Activated CD4-positive, alpha-beta memory T cell treated with anti-CD3 and anti-CD28 coated beads, Interleukin-2, amount 10 ng/mL, durations not matched to agents 7 days and 5 days (primary cell): ENCODE data around the gene FARP1. TPM values are rescaled to one million over a fixed set of nuclear protein-coding genes. Genes with fewer than 3 reads are reported as not detected.

Source experiments
- CTCF ChIA-PET: fragments of 350-600 bp; sonication (Branson Sonifier 250); formaldehyde crosslinking; loops from one replicate; lab custom pipeline; 2021; ENCODE audit warnings: antibody characterized with exemption, inconsistent platforms; lab: Charles Lee
- POLR2A ChIA-PET: fragments of 350-600 bp; sonication (Branson Sonifier 250); formaldehyde crosslinking; loops from one replicate; lab custom pipeline; 2021; ENCODE audit warnings: antibody characterized with exemption; lab: Charles Lee
- DNase-seq: peaks from one replicate; pipeline ENCODE4 v3.0.0-alpha.2; 2020
- H3K27ac Mint-ChIP-seq: one replicate; pipeline ENCODE4 v1.8.0; 2021; ENCODE audit warnings: mild to moderate bottlenecking, mixed read lengths
- H3K27me3 Mint-ChIP-seq: one replicate; pipeline ENCODE4 v1.8.0; 2021; ENCODE audit warnings: mixed read lengths
- H3K36me3 Mint-ChIP-seq: one replicate; pipeline ENCODE4 v1.8.0; 2021; ENCODE audit warnings: low read depth, mixed read lengths
- H3K4me1 Mint-ChIP-seq: one replicate; pipeline ENCODE4 v1.8.0; 2021; ENCODE audit warnings: mixed read lengths
- H3K4me3 Mint-ChIP-seq: one replicate; pipeline ENCODE4 v1.8.0; 2021; ENCODE audit warnings: mild to moderate bottlenecking, mixed read lengths
- H3K9me3 Mint-ChIP-seq: one replicate; pipeline ENCODE4 v1.8.0; 2021; ENCODE audit warnings: mixed read lengths
- total RNA-seq, 2 experiments: library from RNA; stranded (reverse); gene quantifications; one replicate each; pipeline ENCODE4 v1.2.3, GENCODE V29; 2021

Gene FARP1
- total RNA-seq, 2 experiments from 2014 or later = 0.50 to 0.75 TPM

- H3K36me3 Mint-ChIP-seq = peaks cover 31% of the 10 kb centered on the region
- DNase-seq = no peak
- H3K4me1 Mint-ChIP-seq = peaks cover 36% of the 10 kb centered on the region
- POLR2A ChIA-PET = interaction anchor here (1.1 kb wide), 1 partner anchor 29 kb away, joined by 4 read pairs; no protein-coding TSS in a partner anchor
- H3K4me3 Mint-ChIP-seq = no peak overlapping the region
- H3K9me3 Mint-ChIP-seq = no peaks in the 10 kb centered on the region
- no peaks in the 10 kb centered on the region for H3K27me3 Mint-ChIP-seq
- CTCF ChIA-PET = interaction anchor here (0.9 to 4.6 kb wide), 5 partner anchors 110 to 395 kb away, joined by 3 to 125 read pairs (median 7); no protein-coding TSS in a partner anchor
- peak overlapping the region; percentile 52 for H3K27ac Mint-ChIP-seq
Measured at GRCh38 chr13:98447130-98447529, 304.2 kb downstream of the FARP1 start.

GRCh38 chr13:98447881-98448641, 305.2 kb downstream of the FARP1 start:
- ChIA-PET CTCF (interaction anchor here (1.3 to 4.6 kb wide), 3 partner anchors 204 to 223 kb away, joined by 3 to 125 read pairs (median 4); no protein-coding TSS in a partner anchor), POLR2A (interaction anchor here (1.1 kb wide), 1 partner anchor 28 kb away, joined by 4 read pairs; no protein-coding TSS in a partner anchor)
- no peak for DNase-seq
- H3K4me1 Mint-ChIP-seq = peaks cover 36% of the 10 kb centered on the region
- H3K4me3 Mint-ChIP-seq = no peak overlapping the region
- H3K36me3 Mint-ChIP-seq = peaks cover 39% of the 10 kb centered on the region
- peak overlapping the region; percentile 3 for H3K27ac Mint-ChIP-seq
- H3K9me3 Mint-ChIP-seq = no peaks in the 10 kb centered on the region
- no peaks in the 10 kb centered on the region for H3K27me3 Mint-ChIP-seq

- Mint-ChIP-seq H3K9me3 (no peaks in the 10 kb centered on the region), H3K27ac (peak overlapping the region; percentile 3), H3K4me1 (peaks cover 36% of the 10 kb centered on the region), H3K4me3 (no peak overlapping the region), H3K27me3 (no peaks in the 10 kb centered on the region), H3K36me3 (peaks cover 41% of the 10 kb centered on the region)
- ChIA-PET CTCF (interaction anchor here (1.3 to 4.6 kb wide), 2 partner anchors 204 to 217 kb away, joined by 3 to 125 read pairs; no protein-coding TSS in a partner anchor), POLR2A (no interaction called here)
- no peak for DNase-seq
Measured at GRCh38 chr13:98448642-98448928, 305.7 kb downstream of the FARP1 start.

GRCh38 chr13:98449273-98449672, 306.4 kb downstream of the FARP1 start:
- CTCF ChIA-PET = interaction anchor here (0.6 to 2.8 kb wide), 2 partner anchors 116 to 204 kb away, joined by 4 to 14 read pairs; no protein-coding TSS in a partner anchor
- POLR2A ChIA-PET = no interaction called here
- Mint-ChIP-seq H3K27ac (no peak overlapping the region), H3K9me3 (no peaks in the 10 kb centered on the region), H3K4me1 (peaks cover 36% of the 10 kb centered on the region), H3K27me3 (no peaks in the 10 kb centered on the region), H3K36me3 (peaks cover 45% of the 10 kb centered on the region), H3K4me3 (no peak overlapping the region)
- DNase-seq = no peak

GRCh38 chr13:98450026-98450425, 307.1 kb downstream of the FARP1 start:
- peaks cover 36% of the 10 kb centered on the region for H3K4me1 Mint-ChIP-seq
- H3K4me3 Mint-ChIP-seq = no peak overlapping the region
- no peaks in the 10 kb centered on the region for H3K9me3 Mint-ChIP-seq
- peak overlapping the region; percentile 30 for H3K27ac Mint-ChIP-seq
- H3K36me3 Mint-ChIP-seq = peaks cover 48% of the 10 kb centered on the region
- DNase-seq = no peak
- no peaks in the 10 kb centered on the region for H3K27me3 Mint-ChIP-seq
- ChIA-PET CTCF (interaction anchor here (0.6 to 2.8 kb wide), 4 partner anchors 16 to 221 kb away, joined by 3 to 14 read pairs (median 4); no protein-coding TSS in a partner anchor), POLR2A (interaction anchor here (1.4 to 1.5 kb wide), 2 partner anchors 67 to 127 kb away, joined by 3 to 5 read pairs; partner anchors contain the start of gene STK24)

GRCh38 chr13:98450539-98451111, 307.7 kb downstream of the FARP1 start:
- ChIA-PET POLR2A (interaction anchor here (1.4 to 1.5 kb wide), 2 partner anchors 66 to 126 kb away, joined by 3 to 5 read pairs; partner anchors contain the start of gene STK24), CTCF (interaction anchor here (0.7 to 2.8 kb wide), 3 partner anchors 15 to 221 kb away, joined by 3 to 14 read pairs (median 4); no protein-coding TSS in a partner anchor)
- no peaks in the 10 kb centered on the region for H3K27me3 Mint-ChIP-seq
- no peak overlapping the region for H3K4me3 Mint-ChIP-seq
- H3K27ac Mint-ChIP-seq = peak overlapping the region; percentile 61
- DNase-seq = no peak
- H3K4me1 Mint-ChIP-seq = peaks cover 30% of the 10 kb centered on the region
- H3K36me3 Mint-ChIP-seq = peaks cover 51% of the 10 kb centered on the region
- H3K9me3 Mint-ChIP-seq = no peaks in the 10 kb centered on the region

GRCh38 chr13:98451676-98452470, 309.0 kb downstream of the FARP1 start:
- ChIA-PET POLR2A (no interaction called here), CTCF (interaction anchor here (0.8 to 2.8 kb wide), 4 partner anchors 12 to 220 kb away, joined by 4 to 14 read pairs (median 4); no protein-coding TSS in a partner anchor)
- no peak overlapping the region for H3K4me3 Mint-ChIP-seq
- H3K4me1 Mint-ChIP-seq = peaks cover 21% of the 10 kb centered on the region
- peaks cover 60% of the 10 kb centered on the region for H3K36me3 Mint-ChIP-seq
- DNase-seq = no peak
- H3K27ac Mint-ChIP-seq = peak overlapping the region; percentile 13
- H3K27me3 Mint-ChIP-seq = no peaks in the 10 kb centered on the region
- no peaks in the 10 kb centered on the region for H3K9me3 Mint-ChIP-seq

- Mint-ChIP-seq H3K36me3 (peaks cover 62% of the 10 kb centered on the region), H3K27ac (no peak overlapping the region), H3K4me3 (no peak overlapping the region), H3K4me1 (peaks cover 20% of the 10 kb centered on the region), H3K27me3 (no peaks in the 10 kb centered on the region), H3K9me3 (no peaks in the 10 kb centered on the region)
- ChIA-PET CTCF (interaction anchor here (1.2 kb wide), 1 partner anchor 200 kb away, joined by 4 read pairs; no protein-coding TSS in a partner anchor), POLR2A (no interaction called here)
- DNase-seq = no peak
Measured at GRCh38 chr13:98452851-98453843, 310.3 kb downstream of the FARP1 start.

- H3K9me3 Mint-ChIP-seq = no peaks in the 10 kb centered on the region
- peaks cover 18% of the 10 kb centered on the region for H3K4me1 Mint-ChIP-seq
- peaks cover 64% of the 10 kb centered on the region for H3K36me3 Mint-ChIP-seq
- POLR2A ChIA-PET = no interaction called here
- peak overlapping the region; percentile 26 for H3K27ac Mint-ChIP-seq
- CTCF ChIA-PET = interaction anchor here (0.6 to 3.4 kb wide), 2 partner anchors 9 to 109 kb away, joined by 3 to 18 read pairs; no protein-coding TSS in a partner anchor
- H3K4me3 Mint-ChIP-seq = no peak overlapping the region
- no peaks in the 10 kb centered on the region for H3K27me3 Mint-ChIP-seq
- no peak for DNase-seq
Measured at GRCh38 chr13:98454389-98454881, 311.5 kb downstream of the FARP1 start.

- ChIA-PET CTCF (interaction anchor here (0.6 to 3.4 kb wide), 4 partner anchors 11 to 28 kb away, joined by 3 to 18 read pairs (median 6); no protein-coding TSS in a partner anchor), POLR2A (interaction anchor here (1.6 kb wide), 1 partner anchor 11 kb away, joined by 4 read pairs; no protein-coding TSS in a partner anchor)
- H3K4me3 Mint-ChIP-seq = no peak overlapping the region
- H3K9me3 Mint-ChIP-seq = no peaks in the 10 kb centered on the region
- H3K4me1 Mint-ChIP-seq = peaks cover 6% of the 10 kb centered on the region
- DNase-seq = no peak
- H3K27me3 Mint-ChIP-seq = no peaks in the 10 kb centered on the region
- H3K36me3 Mint-ChIP-seq = peaks cover 76% of the 10 kb centered on the region
- peak overlapping the region; percentile 26 for H3K27ac Mint-ChIP-seq
Measured at GRCh38 chr13:98456413-98456845, 313.5 kb downstream of the FARP1 start.

GRCh38 chr13:98457053-98457452, 314.2 kb downstream of the FARP1 start:
- H3K27ac Mint-ChIP-seq = peak overlapping the region; percentile 26
- DNase-seq = no peak
- no peak overlapping the region for H3K4me3 Mint-ChIP-seq
- H3K9me3 Mint-ChIP-seq = no peaks in the 10 kb centered on the region
- ChIA-PET CTCF (interaction anchor here (1.0 to 3.4 kb wide), 3 partner anchors 10 to 28 kb away, joined by 3 to 18 read pairs (median 6); no protein-coding TSS in a partner anchor), POLR2A (interaction anchor here (1.6 kb wide), 1 partner anchor 11 kb away, joined by 4 read pairs; no protein-coding TSS in a partner anchor)
- H3K27me3 Mint-ChIP-seq = no peaks in the 10 kb centered on the region
- H3K36me3 Mint-ChIP-seq = peaks cover 75% of the 10 kb centered on the region
- H3K4me1 Mint-ChIP-seq = no peaks in the 10 kb centered on the region
